Measurements from ENCODE around the gene EPHA6.
A peak's percentile ranks its signal among the peaks of the same experiment; 100 is the strongest.

EPHA6 gene

DNA sequence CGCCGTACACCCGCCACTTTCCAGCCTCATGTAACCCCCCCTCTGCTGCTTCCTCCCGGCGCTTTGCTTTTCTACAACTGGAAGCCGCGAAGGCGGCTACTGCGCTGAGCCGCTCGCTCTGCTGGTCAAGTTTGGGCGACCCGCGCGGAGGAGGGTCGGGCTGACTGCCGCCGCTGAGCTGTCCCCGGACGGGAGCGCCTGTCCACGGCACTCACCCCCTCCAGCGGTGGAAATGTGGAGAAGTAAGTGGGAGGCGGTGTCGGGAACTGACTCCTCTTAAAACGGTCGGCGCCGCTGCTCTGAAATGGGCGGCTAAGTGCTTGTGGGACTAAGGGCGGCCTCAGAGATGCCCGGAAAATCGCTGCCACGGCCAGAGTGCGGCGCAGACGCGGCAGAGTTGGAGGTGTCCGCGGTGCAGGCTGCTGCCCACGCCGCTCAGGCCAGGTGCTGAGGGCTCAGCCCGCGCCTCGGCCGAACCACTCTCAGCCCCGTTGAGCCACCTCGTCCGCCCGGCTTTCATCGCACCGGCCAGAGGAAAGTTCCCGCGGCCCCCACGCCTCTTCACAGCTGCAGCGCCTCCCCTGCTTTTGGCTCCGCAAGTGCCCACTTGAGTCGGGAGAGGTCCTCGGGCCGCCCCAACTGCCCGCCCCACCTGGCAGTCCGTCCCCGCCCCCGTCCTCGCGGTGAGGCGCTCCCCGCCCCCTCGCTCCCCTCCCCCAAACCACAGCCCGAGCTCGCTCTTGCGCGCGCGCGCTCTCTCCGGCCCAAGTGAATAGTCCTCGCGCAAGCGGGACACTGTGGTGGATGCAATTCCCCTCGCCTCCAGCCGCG is at the start of gene EPHA6:
Gene EPHA6 (plus strand): TSS at position 775 of the 831 bp plus-strand sequence.
- TF ChIP-seq, protein P1, sequence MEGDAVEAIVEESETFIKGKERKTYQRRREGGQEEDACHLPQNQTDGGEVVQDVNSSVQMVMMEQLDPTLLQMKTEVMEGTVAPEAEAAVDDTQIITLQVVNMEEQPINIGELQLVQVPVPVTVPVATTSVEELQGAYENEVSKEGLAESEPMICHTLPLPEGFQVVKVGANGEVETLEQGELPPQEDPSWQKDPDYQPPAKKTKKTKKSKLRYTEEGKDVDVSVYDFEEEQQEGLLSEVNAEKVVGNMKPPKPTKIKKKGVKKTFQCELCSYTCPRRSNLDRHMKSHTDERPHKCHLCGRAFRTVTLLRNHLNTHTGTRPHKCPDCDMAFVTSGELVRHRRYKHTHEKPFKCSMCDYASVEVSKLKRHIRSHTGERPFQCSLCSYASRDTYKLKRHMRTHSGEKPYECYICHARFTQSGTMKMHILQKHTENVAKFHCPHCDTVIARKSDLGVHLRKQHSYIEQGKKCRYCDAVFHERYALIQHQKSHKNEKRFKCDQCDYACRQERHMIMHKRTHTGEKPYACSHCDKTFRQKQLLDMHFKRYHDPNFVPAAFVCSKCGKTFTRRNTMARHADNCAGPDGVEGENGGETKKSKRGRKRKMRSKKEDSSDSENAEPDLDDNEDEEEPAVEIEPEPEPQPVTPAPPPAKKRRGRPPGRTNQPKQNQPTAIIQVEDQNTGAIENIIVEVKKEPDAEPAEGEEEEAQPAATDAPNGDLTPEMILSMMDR (conservative IDR thresholded peaks at IDR 0.05) = no peak
- H3K27ac ChIP-seq = peak within 1 kb of the TSS; percentile 80

DNA sequence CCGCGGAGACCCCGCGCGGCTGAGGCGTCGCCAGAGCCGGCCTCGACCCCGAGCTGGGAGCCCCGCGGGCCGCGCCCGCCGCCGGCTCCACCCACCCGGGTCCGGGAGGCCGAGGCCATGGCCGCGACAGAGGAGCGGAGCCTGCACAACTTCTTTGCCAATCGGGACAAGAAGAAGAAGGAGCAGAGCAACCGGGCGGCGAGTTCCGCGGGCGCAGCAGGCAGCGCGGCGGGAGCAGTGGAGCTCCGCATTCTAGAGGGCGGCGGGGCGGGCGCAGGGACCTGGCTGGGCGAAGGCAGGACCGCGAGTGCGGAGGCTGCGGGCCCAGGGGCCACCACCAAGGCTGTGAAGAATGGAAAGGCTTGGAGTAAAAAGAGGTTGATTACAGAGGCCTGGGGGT is 37.6 kb upstream of the EPHA6 start:
- TF ChIP-seq, protein P1 (conservative IDR thresholded peaks at IDR 0.05) = no peak
- H3K27ac ChIP-seq = no peak overlapping the region

DNA sequence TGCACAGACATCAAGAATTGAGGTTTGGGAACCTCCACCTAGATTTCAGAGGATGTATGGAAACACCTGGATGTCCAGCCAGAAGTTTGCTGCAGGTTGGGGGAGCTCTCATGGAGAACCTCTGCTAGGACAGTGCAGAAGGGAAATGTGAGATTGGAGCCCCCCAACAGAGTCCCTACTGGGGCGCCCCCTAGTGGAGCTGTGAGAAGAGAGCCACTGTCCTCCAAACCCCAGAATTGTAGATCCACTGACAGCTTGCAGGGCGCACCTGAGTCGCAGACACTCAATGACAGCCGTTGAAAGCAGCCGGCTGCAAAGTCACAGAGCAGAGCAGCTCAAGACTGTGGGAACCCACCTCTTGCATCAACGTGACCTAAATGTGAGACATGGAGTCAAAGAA is 34.6 kb upstream of the EPHA6 start:
- H3K27ac ChIP-seq = no peak overlapping the region
- TF ChIP-seq, protein P1 (conservative IDR thresholded peaks at IDR 0.05) = no peak

DNA sequence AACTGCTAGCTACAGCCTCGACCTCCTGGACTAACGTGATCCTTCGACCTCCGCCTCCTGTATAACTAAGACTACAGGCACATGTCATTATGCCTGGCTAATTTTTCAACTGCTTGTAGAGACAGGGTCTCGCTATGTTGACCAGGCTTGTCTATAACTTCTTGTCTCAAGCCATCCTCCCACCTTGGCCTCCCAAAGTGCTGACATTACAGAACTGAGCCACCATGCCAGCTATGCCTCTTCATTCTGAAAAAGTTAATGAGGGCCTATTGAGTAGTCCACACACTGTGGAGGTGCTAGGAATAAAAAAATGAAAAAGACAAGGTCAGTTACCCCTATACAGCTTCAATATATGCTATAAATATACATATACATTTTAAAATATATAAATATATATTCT is 18.3 kb upstream of the EPHA6 start:
- TF ChIP-seq, protein P1 (conservative IDR thresholded peaks at IDR 0.05) = no peak
- H3K27ac ChIP-seq = no peak overlapping the region

DNA sequence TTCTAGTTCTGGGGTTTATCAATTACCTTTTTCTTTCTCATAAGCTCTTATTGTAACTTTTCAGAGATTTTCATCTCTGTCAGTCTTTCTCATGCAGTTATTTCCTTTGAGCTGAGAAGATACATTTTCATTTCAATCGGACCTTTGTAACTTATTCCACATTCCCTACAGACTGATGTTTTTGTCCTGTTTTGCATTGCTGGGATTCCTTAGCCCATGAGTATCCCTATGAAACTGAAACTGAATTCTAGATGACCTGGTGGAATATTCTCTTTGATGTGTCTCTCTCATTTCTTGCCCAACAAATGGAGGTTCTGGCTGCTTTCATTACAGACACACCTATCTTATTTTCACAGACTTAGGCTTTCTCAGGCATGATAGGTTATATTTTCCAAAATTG is 10.5 kb upstream of the EPHA6 start:
- TF ChIP-seq, protein P1 (conservative IDR thresholded peaks at IDR 0.05) = no peak
- no peak overlapping the region for H3K27ac ChIP-seq

DNA sequence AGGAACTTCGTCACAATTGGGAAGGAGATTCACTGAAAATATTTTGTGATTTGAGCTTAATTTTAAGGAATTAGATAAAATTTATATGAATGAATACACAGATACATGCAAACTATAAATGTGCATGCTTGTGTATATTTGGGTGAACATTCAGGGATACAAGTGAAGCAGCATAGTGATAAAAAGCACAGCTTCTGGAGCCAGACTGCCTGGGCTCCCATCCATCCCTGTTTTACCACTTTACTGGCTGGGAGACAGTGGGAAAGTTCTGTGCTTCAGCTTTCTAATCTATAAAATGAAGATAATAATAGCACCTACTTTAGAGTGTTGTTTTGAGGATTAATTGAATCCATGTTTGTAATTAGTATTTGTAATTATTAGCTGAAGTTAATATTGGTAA is 8.1 kb upstream of the EPHA6 start:
- TF ChIP-seq, protein P1 (conservative IDR thresholded peaks at IDR 0.05) = no peak
- H3K27ac ChIP-seq = no peak overlapping the region

DNA sequence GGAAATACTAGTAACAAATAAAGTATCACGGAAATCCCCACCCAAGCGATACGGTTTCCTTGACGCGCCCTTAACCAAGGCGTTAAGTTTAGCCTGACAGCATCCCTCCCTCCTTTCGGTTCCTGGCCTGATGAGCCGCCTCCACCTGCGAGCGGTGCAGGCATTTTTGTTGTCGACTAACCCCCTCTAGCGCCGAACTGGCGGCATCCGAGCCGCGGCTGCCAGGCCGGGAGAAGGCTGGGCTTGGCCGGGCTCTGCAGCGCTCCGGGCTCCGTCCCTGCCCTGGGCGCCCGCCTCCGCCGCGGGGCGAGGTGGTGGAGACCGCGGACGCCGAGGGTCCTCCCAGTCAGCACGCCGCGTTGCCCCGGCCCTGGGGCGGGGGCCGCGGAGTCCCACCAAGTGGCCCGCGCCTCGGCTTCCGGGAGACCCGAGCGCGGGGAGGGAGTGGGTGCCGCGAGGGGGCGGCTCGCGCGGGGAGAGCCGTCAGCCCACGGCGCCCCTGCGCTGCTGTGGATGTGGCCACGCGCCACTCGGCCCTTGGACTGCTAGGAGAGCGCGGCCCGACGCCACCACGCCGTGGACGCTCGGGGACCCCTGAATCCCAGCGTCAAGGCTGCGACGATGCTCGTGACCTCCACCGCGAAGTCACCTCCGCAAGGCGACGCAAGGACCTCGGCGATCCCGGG is 1.1 kb upstream of the EPHA6 start:
- peak overlapping the region; percentile 80 for H3K27ac ChIP-seq
- TF ChIP-seq, protein P1 (conservative IDR thresholded peaks at IDR 0.05) = peak; percentile 85

Measured in VCaP (cell line).